ENCODE data around the gene UGGT1.

The UGGT1 gene

DNA sequence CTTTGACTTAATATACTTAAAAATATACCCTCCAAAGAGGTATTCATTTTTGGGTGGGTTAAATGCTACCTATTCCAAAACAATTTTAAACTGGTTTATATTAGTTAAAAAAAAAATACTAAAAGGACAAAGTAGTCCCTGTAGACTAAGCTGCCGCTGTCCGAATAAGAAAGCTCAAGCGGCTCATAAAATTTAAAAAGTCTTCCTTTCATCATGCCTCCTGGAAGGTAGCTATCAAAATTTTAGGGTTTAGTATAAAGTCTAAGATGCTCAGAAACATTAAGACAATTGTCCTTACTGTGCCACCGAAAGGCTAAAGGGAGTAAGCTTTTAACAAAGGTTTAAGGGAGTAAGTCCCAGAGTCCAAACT lies 440 bp upstream of the UGGT1 start:
- TF ChIP-seq, protein P1, sequence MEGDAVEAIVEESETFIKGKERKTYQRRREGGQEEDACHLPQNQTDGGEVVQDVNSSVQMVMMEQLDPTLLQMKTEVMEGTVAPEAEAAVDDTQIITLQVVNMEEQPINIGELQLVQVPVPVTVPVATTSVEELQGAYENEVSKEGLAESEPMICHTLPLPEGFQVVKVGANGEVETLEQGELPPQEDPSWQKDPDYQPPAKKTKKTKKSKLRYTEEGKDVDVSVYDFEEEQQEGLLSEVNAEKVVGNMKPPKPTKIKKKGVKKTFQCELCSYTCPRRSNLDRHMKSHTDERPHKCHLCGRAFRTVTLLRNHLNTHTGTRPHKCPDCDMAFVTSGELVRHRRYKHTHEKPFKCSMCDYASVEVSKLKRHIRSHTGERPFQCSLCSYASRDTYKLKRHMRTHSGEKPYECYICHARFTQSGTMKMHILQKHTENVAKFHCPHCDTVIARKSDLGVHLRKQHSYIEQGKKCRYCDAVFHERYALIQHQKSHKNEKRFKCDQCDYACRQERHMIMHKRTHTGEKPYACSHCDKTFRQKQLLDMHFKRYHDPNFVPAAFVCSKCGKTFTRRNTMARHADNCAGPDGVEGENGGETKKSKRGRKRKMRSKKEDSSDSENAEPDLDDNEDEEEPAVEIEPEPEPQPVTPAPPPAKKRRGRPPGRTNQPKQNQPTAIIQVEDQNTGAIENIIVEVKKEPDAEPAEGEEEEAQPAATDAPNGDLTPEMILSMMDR (IDR thresholded peaks at IDR 0.05), result no peak

DNA sequence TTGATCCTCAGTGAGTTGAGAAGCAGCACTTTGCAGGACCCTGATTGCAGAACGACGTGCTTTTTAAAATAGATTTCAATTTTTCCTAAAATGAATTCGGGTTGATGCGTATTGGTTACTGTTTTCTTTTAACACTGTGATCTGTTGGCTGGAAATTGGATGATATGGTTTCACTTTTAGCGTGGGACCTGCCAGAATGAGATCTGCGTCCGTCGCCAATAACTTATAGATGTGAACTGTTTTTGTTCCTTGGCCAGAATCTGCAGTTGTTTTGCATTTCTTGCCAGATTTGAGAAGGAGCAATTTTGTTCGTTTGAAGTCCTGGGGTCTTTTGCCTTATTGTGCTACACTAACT lies 703 bp downstream of the UGGT1 start:
- TF ChIP-seq, protein P1 (IDR thresholded peaks at IDR 0.05), result no peak

DNA sequence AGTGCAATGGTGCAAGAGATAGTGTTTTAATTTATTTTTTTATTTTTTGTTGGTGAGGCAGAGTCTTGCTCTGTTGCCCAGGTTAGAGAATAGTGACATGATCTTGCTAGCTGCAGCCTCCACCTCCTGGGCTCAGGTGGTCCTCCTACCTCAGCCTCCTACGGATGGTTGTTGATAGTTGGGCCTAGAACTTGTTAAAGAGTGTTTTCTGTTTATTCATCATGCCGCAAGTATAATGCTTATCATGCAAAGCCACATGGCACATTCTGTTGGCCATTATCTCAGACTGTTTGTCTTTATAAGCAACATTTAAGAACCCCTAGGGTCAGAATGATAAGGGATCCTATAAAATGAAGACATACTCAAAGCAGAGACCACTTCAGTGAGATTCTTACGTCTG lies 1.7 kb downstream of the UGGT1 start:
- TF ChIP-seq, protein P1 (IDR thresholded peaks at IDR 0.05), result no peak

DNA sequence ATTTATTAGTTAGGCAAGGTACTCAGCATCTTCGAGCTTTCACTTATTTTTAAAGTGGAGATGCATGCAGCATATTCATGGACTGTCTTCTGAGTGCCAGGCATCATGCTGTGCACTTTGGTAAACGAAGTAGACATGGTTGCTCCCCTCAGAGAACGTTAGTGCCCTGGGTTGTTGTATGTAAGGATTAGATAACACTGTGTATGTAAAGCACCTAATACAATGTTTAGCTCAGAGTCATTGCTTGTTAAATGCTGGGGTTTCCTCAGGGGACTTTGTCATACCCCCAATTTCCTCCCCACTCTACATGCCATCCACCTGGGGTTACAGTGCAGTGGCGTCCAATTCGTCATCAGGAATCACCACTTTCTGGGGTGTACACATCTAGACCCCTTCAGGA lies 2.8 kb downstream of the UGGT1 start:
- TF ChIP-seq, protein P1 (IDR thresholded peaks at IDR 0.05), result no peak

DNA sequence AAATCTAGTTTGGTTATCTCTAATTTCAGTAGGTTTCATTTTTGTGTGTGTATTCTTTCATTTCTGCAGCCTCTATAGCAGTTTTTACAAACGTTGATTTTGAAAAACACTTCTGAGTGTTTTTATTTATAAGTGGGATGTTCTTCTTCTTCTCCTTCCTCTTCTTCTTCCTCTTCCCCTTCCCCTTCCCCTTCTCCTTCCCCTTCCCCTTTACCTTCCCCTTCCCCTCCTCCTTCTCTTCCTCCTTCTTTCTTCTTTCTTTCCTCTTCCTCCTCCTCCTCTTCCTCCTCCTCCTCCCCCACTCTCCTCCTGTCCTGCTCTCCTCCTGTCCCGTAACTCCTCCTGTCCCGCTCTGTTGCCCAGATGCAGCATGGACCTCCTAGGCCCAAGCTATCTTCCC lies 4.2 kb downstream of the UGGT1 start:
- TF ChIP-seq, protein P1 (IDR thresholded peaks at IDR 0.05), result no peak

DNA sequence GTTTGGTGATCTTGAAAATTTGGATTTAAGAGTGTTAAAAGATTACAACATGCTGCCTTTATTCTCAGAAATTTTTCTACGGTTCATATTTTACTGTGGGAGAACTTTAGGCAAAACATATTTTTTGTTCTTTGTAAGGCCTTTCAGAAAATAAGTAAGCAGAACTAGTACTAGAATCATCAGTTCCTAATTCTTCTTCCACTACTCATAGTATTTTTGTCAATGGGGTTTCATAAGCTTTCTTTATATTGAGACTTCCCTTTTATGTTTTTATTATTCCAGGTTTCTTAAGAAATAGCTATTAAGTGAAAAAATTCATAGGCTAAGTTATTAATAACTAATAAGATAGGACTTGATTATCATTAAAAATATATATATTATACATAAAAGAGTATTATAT lies 12.4 kb downstream of the UGGT1 start:
- TF ChIP-seq, protein P1 (IDR thresholded peaks at IDR 0.05), result no peak

DNA sequence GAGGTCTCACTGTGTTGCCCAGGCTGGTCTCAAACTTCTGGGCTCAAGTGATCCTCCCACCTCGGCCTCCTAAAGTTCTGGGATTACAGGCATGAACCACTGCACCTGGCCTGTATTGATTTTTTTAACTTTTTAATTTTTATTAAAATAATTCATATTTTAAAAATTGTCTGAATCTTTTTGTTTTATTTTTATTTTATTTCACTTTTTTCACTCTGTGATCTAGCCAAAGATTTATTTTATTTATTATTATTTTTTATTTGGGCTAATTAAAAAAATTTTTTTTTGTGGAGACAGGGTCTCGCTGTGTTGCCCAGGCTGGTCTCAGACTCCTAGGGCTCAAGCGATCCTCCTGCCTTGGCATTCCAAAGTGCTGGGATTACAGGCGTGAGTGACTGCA lies 14.1 kb downstream of the UGGT1 start:
- TF ChIP-seq, protein P1 (IDR thresholded peaks at IDR 0.05), result no peak

DNA sequence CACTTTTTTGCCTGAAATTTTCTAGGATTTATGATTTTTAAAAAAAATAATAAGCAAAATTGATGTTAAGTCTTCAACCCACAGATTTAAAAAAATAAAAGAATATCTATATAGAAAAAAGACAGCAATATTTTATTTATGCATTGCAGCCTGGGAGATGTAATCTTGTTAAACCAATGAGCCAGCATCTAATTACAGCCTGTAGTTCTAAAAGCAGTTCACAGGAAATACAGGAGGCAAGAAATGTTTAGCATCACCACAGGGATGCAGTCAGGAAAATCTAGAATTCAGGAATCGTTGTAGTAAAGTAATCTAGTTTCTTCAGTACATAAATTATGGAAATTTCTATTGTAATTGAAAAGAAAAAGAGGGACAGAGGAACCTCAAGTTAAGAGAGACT lies 17.2 kb downstream of the UGGT1 start:
- TF ChIP-seq, protein P1 (IDR thresholded peaks at IDR 0.05), result no peak

Measured in LNCAP (cell line).